ENCODE data around the gene SH3GLB1.

SH3GLB1 gene

GRCh38 chr1:86773341-86774288 is 69.2 kb downstream of the SH3GLB1 start:
- no peak for DNase-seq (ENCODE audit: low read depth in 3 of 3, low spot score in 1 of 3)

- DNase-seq (ENCODE audit: low read depth in 3 of 3, low spot score in 1 of 3) = peak in 1 of 3 donors; percentile 2
Observed at GRCh38 chr1:86774305-86775295, 70.2 kb downstream of the SH3GLB1 start.

DNA sequence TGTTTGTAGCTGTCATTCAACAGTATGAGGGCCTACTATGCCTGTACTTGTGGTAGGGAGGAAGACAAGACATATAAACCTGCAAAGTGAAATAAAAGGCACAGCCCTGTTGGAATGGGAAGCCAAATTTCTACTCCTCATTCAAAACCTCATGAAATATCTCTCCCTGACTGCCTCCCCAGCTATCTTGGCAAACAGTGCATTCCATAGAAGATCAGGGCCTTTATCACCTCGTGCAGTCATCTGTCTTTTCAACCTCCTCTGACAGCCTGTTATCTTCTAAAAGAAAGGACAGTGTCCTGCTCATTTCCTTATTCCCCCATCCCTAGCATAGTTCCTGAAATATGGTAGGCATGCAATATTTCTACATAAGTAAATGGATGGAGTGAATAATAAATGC is 71.0 kb downstream of the SH3GLB1 start:
- no peak for DNase-seq (ENCODE audit: low read depth in 3 of 3, low spot score in 1 of 3)

GRCh38 chr1:86776108-86776507 is 71.7 kb downstream of the SH3GLB1 start:
- no peak for DNase-seq (ENCODE audit: low read depth in 3 of 3, low spot score in 1 of 3)

DNA sequence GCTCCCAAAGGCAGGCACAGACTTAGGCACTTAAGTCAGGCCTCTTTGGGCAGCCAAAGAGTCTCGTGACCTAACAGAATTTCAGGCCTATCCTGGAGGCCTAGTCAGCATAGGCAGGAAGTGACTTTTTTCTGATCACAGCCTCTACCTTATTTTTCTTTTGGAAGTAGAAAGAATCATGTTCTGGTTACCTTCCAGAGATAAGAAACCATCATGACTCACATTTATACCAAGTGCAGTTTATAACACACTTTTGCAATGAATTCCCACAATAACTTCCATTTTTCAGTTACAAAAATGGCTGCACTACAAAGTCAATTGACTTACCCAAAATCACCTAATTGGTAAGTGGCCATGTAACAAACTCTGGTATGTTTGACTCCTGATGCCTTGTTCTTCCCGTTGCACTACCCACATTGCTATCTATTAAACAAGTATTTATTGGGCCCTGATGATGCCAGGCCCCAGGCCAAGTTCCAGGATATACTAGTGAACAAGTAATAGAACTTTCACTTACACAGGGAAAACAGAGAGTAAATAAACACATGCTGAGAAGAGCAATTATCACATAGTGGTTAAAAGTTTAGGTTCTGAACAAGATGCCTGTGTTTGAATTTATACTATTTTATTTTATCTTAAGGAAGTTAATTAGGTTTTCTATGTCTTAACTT is 74.3 kb downstream of the SH3GLB1 start:
- DNase-seq (ENCODE audit: low read depth in 3 of 3, low spot score in 1 of 3) = no peak

GRCh38 chr1:86779308-86780191 is 75.2 kb downstream of the SH3GLB1 start:
- DNase-seq (ENCODE audit: low read depth in 3 of 3, low spot score in 1 of 3) = no peak

DNA sequence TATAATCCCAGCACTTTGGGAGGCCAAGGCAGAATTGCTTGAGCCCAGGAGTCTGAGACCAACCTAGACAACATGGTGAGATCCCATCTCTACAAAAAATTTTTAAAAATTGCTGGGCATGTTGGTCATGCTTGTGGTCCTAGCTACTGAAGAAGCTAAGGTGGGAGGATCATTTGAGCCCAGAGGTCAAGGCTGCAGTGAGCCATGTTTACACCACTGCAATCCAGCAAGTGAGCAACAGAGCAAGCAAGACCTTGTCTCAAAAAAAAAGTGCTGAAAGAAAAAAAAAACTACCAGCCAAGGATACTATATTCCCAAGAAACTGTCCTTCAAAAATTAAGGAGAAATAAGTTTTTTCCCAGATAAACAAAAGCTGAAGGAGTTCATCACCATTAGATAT is 78.1 kb downstream of the SH3GLB1 start:
- no peak for DNase-seq (ENCODE audit: low read depth in 3 of 3, low spot score in 1 of 3)

DNA sequence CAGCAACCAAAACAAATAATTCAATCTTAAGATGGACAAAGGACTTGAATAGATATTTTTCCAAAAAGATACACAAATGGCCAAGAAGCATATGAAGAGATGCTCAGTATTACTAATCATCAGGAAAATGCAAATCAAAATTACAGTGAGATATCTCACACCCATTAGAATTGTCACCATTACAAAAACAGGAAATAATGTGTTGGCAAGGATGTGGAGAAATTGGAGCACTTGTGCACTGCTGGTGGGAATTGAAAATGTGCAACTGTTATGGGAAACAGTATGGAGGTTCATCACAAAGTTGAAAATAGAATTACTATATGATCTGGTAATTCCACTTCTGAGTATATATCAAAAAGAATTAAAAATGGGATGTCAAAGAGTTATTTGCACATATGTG is 83.2 kb downstream of the SH3GLB1 start:
- no peak for DNase-seq (ENCODE audit: low read depth in 3 of 3, low spot score in 1 of 3)

GRCh38 chr1:86788300-86789206 is 84.2 kb downstream of the SH3GLB1 start:
- DNase-seq (ENCODE audit: low read depth in 3 of 3, low spot score in 1 of 3) = no peak

DNA sequence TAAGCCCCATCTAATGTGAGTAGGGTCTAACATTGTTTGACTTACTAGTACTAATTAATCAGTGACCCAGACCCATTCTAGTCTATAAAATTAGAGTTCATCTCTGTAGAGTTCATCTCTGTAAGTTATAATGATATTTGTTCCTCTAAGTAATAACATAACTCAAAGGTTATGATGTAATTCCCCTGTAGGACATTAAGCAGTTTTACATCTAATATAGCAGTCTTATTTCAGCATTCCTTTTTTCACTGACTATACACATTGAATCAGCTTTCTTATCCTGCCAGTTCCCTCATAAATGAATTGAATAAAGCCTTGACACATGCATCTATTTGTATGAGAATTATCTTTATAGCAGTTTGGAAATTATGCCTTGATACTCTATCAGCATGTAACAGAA is 90.9 kb downstream of the SH3GLB1 start:
- no peak for DNase-seq (ENCODE audit: low read depth in 3 of 3, low spot score in 1 of 3)

All from stimulated activated CD4-positive, alpha-beta T cell treated with anti-CD3 and anti-CD28 coated beads, TNF-alpha, amount 100 ng/mL, for 1 hour (primary cell).